AG04450 (cell line): Measurements from ENCODE around the gene INSRR. TPM values are rescaled to one million over a fixed set of nuclear protein-coding genes. Genes with fewer than 3 reads are reported as not detected.

Experiments
- CTCF ChIA-PET: fragments of 300-600, 350-600 bp; formaldehyde crosslinking; extraction: SDS; loops from one replicate; lab custom pipeline; 2022; ENCODE audit warnings: antibody characterized with exemption, inconsistent platforms; lab: Charles Lee
- POLR2A ChIA-PET: fragments of 350-600 bp; formaldehyde crosslinking; extraction: SDS; loops from one replicate; lab custom pipeline; 2021; ENCODE audit warnings: antibody characterized with exemption, inconsistent platforms; lab: Yijun Ruan, JAX
- DNase-seq: peaks from one replicate; pipeline ENCODE4 v3.0.0-alpha.2; 2011; ENCODE audit warnings: low read depth, low spot score
- H3K27ac ChIP-seq: one replicate; pipeline ENCODE4 v1.5.1; 2012; ENCODE audit warnings: low read depth, low read length, control low read depth
- H3K27me3 ChIP-seq: one replicate; pipeline ENCODE4 v1.6.0; 2012; ENCODE audit warnings: low read length; ENCODE audit not compliant: control insufficient read depth, insufficient read depth
- H3K4me3 ChIP-seq: 2 replicates; pipeline ENCODE4 v1.5.1; 2011; ENCODE audit warnings: mild to moderate bottlenecking, low read depth, low read length, control low read depth
- H3K9me3 ChIP-seq: 2 replicates; pipeline ENCODE4 v1.5.1; 2012; ENCODE audit warnings: low read length; ENCODE audit not compliant: control insufficient read depth, insufficient read depth
- CTCF ChIP-seq: IDR thresholded peaks from 2 replicates; pipeline ENCODE4 v1.5.1; 2011; ENCODE audit warnings: low read depth, low read length, control low read depth, inconsistent platforms
- polyA plus RNA-seq: library from polyadenylated mRNA; depleted of rRNA; stranded (reverse); fragments of >200 nt; gene quantifications from 2 replicates; pipeline ENCODE4 v1.2.3, GENCODE V29; 2011

Gene INSRR
- polyA plus RNA-seq, 1 experiment = not detected

- Histone ChIP-seq H3K4me3 (no peak overlapping the region), H3K27me3 (peaks cover 20% of the 10 kb centered on the region), H3K9me3 (no peaks in the 10 kb centered on the region; the same call in 1 of the 2 replicates), H3K27ac (no peak overlapping the region)
- DNase-seq = peak; percentile 49
- TF ChIP-seq CTCF = peak; percentile 90
- ChIA-PET CTCF (interaction anchor here (0.7 to 6.7 kb wide), 34 partner anchors 9 to 206 kb away, joined by 3 to 108 read pairs (median 6); partner anchors contain the start of genes CRABP2, HDGF, INSRR and ISG20L2), POLR2A (interaction anchor here (0.5 to 1.7 kb wide), 2 partner anchors 30 to 51 kb away, joined by 3 to 5 read pairs; no protein-coding TSS in a partner anchor)
Observed at GRCh38 chr1:156889802-156890580, 31.1 kb upstream of the INSRR start.

- DNase-seq = no peak
- POLR2A ChIA-PET = interaction anchor here (0.6 kb wide), 1 partner anchor 120 kb away, joined by 3 read pairs; the partner anchor contains the start of gene PRCC
Observed at GRCh38 chr1:156887734-156888133, 28.8 kb upstream of the INSRR start.

DNA sequence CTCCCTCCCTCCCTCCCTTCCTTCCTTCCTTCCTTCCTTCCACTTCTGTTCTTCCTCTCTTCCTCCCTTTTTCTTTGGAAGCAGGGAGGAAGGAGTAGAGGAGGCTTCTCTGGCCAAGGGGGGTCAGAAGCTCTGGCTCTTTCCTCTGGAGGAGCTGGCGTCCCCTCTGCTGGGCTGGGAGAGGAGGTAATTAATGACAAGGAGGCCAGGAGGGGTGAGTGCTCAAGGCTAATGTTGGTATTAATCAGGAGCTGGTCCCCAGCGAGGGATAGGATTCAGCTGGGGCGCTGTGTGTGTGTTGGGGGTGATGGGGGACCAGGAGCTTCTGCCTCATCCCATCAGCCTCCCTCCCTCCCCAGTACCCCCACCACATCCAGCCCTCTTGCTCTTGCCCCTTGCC, 28.4 kb upstream of the INSRR start:
- Histone ChIP-seq H3K27me3 (peaks cover 46% of the 10 kb centered on the region), H3K9me3 (no peaks in the 10 kb centered on the region), H3K27ac (no peak overlapping the region), H3K4me3 (no peak overlapping the region)
- DNase-seq = no peak
- TF ChIP-seq CTCF = no peak
- CTCF ChIA-PET = interaction anchor here (1.0 to 2.9 kb wide), 5 partner anchors 33 to 90 kb away, joined by 3 to 10 read pairs (median 4); no protein-coding TSS in a partner anchor
- POLR2A ChIA-PET = no interaction called here

More at GRCh38 chr1:156887734-156888133, 28.8 kb upstream of the INSRR start:
- H3K27ac ChIP-seq = no peak overlapping the region
- H3K9me3 ChIP-seq = no peaks in the 10 kb centered on the region
- CTCF ChIA-PET = interaction anchor here (1.0 to 2.9 kb wide), 6 partner anchors 32 to 199 kb away, joined by 3 to 10 read pairs (median 4); no protein-coding TSS in a partner anchor
- no peak overlapping the region for H3K4me3 ChIP-seq
- peaks cover 41% of the 10 kb centered on the region for H3K27me3 ChIP-seq
- TF ChIP-seq CTCF = no peak

DNA sequence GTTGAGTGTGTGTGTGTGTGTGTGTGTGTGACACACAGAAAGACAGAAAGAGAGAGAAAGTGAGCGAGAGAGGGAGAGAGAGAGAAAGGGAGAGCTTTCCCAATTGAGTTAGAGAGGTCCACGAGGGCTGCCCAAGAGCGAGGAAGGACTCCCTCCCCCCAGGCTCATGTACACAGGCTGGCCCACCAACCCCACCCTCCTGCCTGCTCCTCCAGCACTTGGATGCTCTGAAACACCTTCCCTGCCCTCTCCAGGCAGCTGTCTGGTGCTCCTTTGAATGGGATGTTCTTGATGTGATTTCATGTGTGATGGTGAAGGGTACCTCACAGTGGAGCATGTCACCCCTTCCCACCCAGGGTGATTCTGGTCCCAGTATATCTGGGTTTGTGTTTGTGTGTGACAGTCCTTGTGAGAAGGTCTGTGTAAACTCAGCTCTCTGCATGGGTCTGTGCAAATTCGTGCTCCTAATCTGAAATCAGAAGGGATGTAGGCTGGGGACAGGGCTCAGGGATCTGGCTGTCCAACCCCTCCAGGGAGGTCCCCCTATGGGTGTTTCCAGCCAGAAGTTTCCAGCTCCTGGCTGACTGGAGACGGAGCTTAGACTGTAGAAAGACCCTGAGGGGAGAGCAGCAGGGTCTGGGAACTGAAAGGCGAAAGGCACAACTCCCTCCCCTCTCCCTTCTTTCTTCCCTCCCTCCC, 27.8 kb upstream of the INSRR start:
- no peak for DNase-seq
- no peak for TF ChIP-seq CTCF
- H3K27ac ChIP-seq = no peak overlapping the region
- no peaks in the 10 kb centered on the region for H3K9me3 ChIP-seq
- CTCF ChIA-PET = interaction anchor here (1.0 to 2.9 kb wide), 8 partner anchors 8 to 197 kb away, joined by 3 to 10 read pairs (median 5); partner anchors contain the start of gene INSRR
- no peak overlapping the region for H3K4me3 ChIP-seq
- peaks cover 51% of the 10 kb centered on the region for H3K27me3 ChIP-seq
- POLR2A ChIA-PET = no interaction called here
